ENCODE measurements around the gene SHISAL1. TPM values are rescaled to one million over a fixed set of nuclear protein-coding genes. Genes with fewer than 3 reads are reported as not detected.
"Not testable (repeated sequence)": the region's sequence is repeated elsewhere in the genome, so short reads cannot be mapped to it uniquely, and the experiment has no call there.

Gene SHISAL1
- total RNA-seq, 1 experiment from 2014 or later = not detected

GRCh38 chr22:44237290-44237689 lies 75.5 kb downstream of the SHISAL1 start:
- DNase-seq (ENCODE audit: low spot score) = no peak

GRCh38 chr22:44234372-44234771 lies 78.4 kb downstream of the SHISAL1 start:
- DNase-seq (ENCODE audit: low spot score) = not testable (repeated sequence)

- no peak for DNase-seq (ENCODE audit: low spot score)
Measured at GRCh38 chr22:44231233-44231632, 81.5 kb downstream of the SHISAL1 start.

- DNase-seq (ENCODE audit: low spot score) = no peak
Measured at GRCh38 chr22:44229809-44230208, 82.9 kb downstream of the SHISAL1 start.

- no peak for DNase-seq (ENCODE audit: low spot score)
Measured at GRCh38 chr22:44229331-44229730, 83.4 kb downstream of the SHISAL1 start.

- DNase-seq (ENCODE audit: low spot score) = no peak
Measured at GRCh38 chr22:44225812-44226211, 86.9 kb downstream of the SHISAL1 start.

GRCh38 chr22:44225091-44225689 lies 87.6 kb downstream of the SHISAL1 start:
- no peak for DNase-seq (ENCODE audit: low spot score)

GRCh38 chr22:44224166-44224565 lies 88.6 kb downstream of the SHISAL1 start:
- DNase-seq (ENCODE audit: low spot score) = no peak

- no peak for DNase-seq (ENCODE audit: low spot score)
Measured at GRCh38 chr22:44221710-44222475, 90.9 kb downstream of the SHISAL1 start.

GRCh38 chr22:44220727-44221680 lies 91.7 kb downstream of the SHISAL1 start:
- DNase-seq (ENCODE audit: low spot score) = no peak

- DNase-seq (ENCODE audit: low spot score) = no peak
Measured at GRCh38 chr22:44219101-44219870, 93.5 kb downstream of the SHISAL1 start.

GRCh38 chr22:44218071-44218470 lies 94.7 kb downstream of the SHISAL1 start:
- no peak for DNase-seq (ENCODE audit: low spot score)

- no peak for DNase-seq (ENCODE audit: low spot score)
Measured at GRCh38 chr22:44217346-44217745, 95.4 kb downstream of the SHISAL1 start.

GRCh38 chr22:44215287-44215686 lies 97.5 kb downstream of the SHISAL1 start:
- no peak for DNase-seq (ENCODE audit: low spot score)

GRCh38 chr22:44214764-44215163 lies 98.0 kb downstream of the SHISAL1 start:
- no peak for DNase-seq (ENCODE audit: low spot score)

- DNase-seq (ENCODE audit: low spot score) = no peak
Measured at GRCh38 chr22:44214187-44214586, 98.6 kb downstream of the SHISAL1 start.

GRCh38 chr22:44213489-44214043 lies 99.2 kb downstream of the SHISAL1 start:
- DNase-seq (ENCODE audit: low spot score) = no peak

- no peak for DNase-seq (ENCODE audit: low spot score)
Measured at GRCh38 chr22:44212936-44213335, 99.8 kb downstream of the SHISAL1 start.

GRCh38 chr22:44211946-44212930 lies 100.5 kb downstream of the SHISAL1 start:
- no peak for DNase-seq (ENCODE audit: low spot score)
